ENCODE data around the gene ATP6V0A1. TPM values are rescaled to one million over a fixed set of nuclear protein-coding genes. Genes with fewer than 3 reads are reported as not detected.

ATP6V0A1 gene
- total and polyA plus RNA-seq, 7 donors, result 41.1 to 116 (median 62.7) TPM

DNA sequence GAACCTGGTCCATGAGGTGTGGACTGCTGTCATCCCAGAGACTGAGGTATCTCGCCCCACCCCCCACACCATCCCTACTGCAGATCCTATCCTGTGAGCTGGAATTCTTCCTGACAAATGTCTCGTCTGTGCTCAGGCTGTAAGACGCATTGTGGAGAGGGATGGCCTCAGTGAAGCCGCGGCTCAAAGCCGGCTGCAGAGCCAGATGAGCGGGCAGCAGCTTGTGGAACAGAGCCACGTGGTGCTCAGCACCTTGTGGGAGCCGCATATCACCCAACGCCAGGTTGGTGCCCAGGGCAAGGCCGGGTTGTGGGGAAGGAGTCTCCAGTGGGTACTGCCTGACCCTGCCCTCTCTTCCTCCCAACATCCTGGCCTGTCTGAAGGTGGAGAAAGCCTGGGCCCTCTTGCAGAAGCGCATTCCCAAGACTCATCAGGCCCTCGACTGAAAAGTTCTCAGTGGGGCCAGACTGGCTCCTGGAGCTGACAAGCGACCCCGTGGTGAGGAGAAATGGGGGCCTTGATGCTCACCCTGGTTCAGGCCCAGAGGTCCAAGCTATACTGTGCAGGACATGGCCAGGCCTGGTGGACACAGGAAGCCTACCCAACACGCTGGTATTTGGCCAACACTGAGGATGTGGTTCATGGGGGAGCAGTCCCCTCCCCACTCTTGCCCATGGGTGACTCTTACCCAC, 107.0 kb downstream of the ATP6V0A1 start:
- peaks cover 29% of the 10 kb centered on the region for H3K4me1 ChIP-seq
- ATAC-seq (no peak), DNase-seq (no peak)
- WGBS, 3 donors, result 87 to 92% (median 91%) methylated on average over 16 of the region's 16 CpGs
- peak overlapping the region; percentile 83 for H3K4me3 ChIP-seq
- intact Hi-C loops (cut with DNase I), result no loop called here
- peaks cover 2 to 45% of the 10 kb centered on the region in 2 donors for H3K36me3 ChIP-seq (ENCODE audit: insufficient read depth in 1 of 2, low read depth in 1 of 2)
- H3K27me3 ChIP-seq (ENCODE audit: insufficient read depth in 3 of 3, low read length in 2 of 3), result no peaks in the 10 kb centered on the region
- no peaks in the 10 kb centered on the region for H3K9me3 ChIP-seq
- TF ChIP-seq, protein P1, sequence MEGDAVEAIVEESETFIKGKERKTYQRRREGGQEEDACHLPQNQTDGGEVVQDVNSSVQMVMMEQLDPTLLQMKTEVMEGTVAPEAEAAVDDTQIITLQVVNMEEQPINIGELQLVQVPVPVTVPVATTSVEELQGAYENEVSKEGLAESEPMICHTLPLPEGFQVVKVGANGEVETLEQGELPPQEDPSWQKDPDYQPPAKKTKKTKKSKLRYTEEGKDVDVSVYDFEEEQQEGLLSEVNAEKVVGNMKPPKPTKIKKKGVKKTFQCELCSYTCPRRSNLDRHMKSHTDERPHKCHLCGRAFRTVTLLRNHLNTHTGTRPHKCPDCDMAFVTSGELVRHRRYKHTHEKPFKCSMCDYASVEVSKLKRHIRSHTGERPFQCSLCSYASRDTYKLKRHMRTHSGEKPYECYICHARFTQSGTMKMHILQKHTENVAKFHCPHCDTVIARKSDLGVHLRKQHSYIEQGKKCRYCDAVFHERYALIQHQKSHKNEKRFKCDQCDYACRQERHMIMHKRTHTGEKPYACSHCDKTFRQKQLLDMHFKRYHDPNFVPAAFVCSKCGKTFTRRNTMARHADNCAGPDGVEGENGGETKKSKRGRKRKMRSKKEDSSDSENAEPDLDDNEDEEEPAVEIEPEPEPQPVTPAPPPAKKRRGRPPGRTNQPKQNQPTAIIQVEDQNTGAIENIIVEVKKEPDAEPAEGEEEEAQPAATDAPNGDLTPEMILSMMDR (IDR thresholded peaks at IDR 0.05), result no peak
- peak overlapping the region; percentile 96 for H3K27ac ChIP-seq

DNA sequence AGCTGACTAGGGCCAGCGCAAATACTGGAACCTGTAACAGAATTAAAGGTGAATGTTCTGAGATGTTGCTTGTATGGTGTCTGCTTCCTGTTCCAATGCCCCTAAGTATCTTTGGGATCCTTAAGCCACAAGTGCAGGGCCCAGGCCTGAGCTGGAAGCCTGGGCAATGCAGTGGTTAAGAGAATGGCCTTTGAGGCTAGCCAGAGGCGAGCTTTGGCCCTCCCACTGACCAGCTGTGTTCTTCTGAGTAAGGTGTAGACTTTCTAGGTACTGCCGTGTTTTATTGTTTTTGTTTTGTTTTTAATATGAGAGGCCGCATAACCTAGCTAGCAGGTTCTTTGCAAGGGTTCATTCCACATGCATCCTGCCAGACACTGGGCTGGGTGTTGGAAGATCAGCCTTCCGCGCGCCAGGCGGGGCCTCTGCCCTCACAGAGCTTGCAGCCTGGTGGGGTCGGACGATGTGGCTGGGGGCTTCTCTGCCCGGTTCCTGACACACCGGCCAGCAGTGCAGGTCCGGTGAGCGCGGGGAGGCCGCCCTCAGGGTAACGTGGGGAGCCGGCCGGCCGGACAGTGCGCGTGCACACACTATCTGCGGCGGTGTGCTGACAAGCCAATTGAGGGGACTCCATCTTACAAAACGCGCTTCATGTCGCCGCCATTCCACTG, 107.7 kb downstream of the ATP6V0A1 start:
- TF ChIP-seq, protein P1 (IDR thresholded peaks at IDR 0.05), result no peak
- Histone ChIP-seq H3K27ac (peak overlapping the region; percentile 96), H3K27me3 (ENCODE audit: insufficient read depth in 3 of 3, low read length in 2 of 3) (no peaks in the 10 kb centered on the region), H3K4me1 (peaks cover 25% of the 10 kb centered on the region), H3K9me3 (no peaks in the 10 kb centered on the region), H3K4me3 (peak overlapping the region; percentile 83), H3K36me3 (ENCODE audit: insufficient read depth in 1 of 2, low read depth in 1 of 2) (peaks cover 2 to 52% of the 10 kb centered on the region in 2 donors)
- intact Hi-C loops (cut with DNase I), result no loop called here
- WGBS, 3 donors, result 20 to 27% (median 21%) methylated on average over 28 of the region's 28 CpGs
- DNase-seq (no peak), ATAC-seq (no peak)

DNA sequence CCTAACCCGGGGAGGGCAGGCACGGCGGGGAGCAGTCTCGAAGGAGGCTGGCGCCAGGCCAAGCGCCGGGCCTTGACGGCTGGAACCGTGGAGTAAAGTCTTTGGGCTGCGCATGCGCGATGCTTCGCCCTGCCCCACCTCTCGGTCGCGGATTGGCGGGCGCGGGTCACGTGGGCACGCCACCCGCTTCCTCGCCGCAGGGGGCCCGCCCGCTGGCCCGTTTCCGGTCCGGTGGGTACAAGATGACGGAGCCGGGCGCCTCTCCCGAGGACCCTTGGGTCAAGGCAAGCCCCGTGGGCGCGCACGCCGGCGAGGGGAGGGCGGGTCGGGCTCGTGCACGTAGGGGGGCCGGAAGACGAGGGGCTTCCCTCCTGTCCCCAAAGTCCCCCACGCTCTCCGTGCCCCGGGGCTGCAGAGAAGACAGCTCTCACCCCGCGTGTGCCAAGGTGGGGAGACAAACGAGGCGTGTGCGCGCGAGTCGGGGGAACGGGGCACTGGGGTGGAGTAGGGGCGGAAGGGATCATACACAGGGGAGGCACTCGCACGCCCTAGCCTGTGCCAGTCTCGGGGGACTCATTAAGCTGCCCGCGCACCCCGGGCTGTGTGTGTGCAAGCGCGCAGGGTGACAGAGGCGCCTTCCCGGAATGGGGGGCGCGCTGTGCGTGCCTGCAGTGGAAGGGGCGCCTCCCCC, 108.3 kb downstream of the ATP6V0A1 start, which contains the start of gene MLX:
Gene MLX, plus strand, starts transcription at position 218 of the 691 bp plus-strand sequence. Its CDS starts 25 bp downstream, at position 243.
- peak; percentile 84 to 89 (median 85) for ATAC-seq
- H3K9me3 ChIP-seq, result no peaks in the 10 kb centered on the region
- WGBS, 3 donors, result 0 to 1% (median 0%) methylated on average over 47 to 72 of the region's 72 CpGs
- intact Hi-C loops (cut with DNase I), result no loop called here
- DNase-seq, result peak; percentile 96 to 98
- H3K27me3 ChIP-seq (ENCODE audit: insufficient read depth in 3 of 3, low read length in 2 of 3), result no peaks in the 10 kb centered on the region
- peak within 1 kb of the TSS; percentile 83 for H3K4me3 ChIP-seq
- peaks cover 22% of the 10 kb centered on the region for H3K4me1 ChIP-seq
- peaks cover 2 to 59% of the 10 kb centered on the region in 2 donors for H3K36me3 ChIP-seq (ENCODE audit: insufficient read depth in 1 of 2, low read depth in 1 of 2)
- H3K27ac ChIP-seq, result peak within 1 kb of the TSS; percentile 96
- TF ChIP-seq, protein P1 (IDR thresholded peaks at IDR 0.05), result no peak

DNA sequence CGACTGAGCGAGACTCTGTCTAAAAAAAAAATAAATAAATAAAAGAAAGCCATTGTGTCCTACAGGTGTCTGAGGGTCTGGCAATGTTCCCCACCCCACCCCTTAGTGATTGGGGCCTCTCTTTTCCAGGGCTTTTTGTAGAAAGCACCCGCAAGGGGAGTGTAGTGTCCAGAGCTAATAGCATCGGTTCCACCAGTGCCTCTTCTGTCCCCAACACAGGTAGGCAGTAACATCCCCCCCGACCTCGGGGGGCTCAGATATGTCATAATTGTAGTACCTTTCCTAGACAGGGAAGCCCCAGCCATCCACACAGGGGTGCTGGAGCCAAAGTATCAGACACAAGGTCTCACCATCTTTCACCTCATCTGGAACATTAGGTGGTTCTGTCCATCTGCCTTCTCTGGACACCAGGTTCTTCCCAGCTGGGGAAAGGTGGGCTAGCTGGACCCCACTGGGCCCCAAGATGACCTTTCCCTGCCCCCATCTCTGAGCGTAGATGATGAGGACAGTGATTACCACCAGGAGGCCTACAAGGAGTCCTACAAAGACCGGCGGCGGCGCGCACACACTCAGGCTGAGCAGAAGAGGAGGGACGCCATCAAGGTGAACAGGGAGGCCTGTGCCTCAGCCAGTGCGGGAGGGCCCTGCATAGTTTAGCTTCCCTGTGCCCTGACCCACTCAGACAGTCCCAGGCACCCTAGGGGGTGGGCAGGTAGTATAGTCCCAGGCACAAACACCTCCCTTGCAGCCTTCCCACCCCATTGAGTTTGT, 109.8 kb downstream of the ATP6V0A1 start:
- no peaks in the 10 kb centered on the region for H3K9me3 ChIP-seq
- H3K27me3 ChIP-seq (ENCODE audit: insufficient read depth in 3 of 3, low read length in 2 of 3), result no peaks in the 10 kb centered on the region
- H3K4me3 ChIP-seq, result no peak overlapping the region
- H3K36me3 ChIP-seq (ENCODE audit: insufficient read depth in 1 of 2, low read depth in 1 of 2), result peaks cover 12 to 74% of the 10 kb centered on the region in 2 donors
- intact Hi-C loops (cut with DNase I), result no loop called here
- DNase-seq (no peak), ATAC-seq (no peak)
- peak overlapping the region; percentile 96 for H3K27ac ChIP-seq
- H3K4me1 ChIP-seq, result peaks cover 15% of the 10 kb centered on the region
- 84 to 85% (median 85%) methylated on average over 14 of the region's 14 CpGs for WGBS, 3 donors
- TF ChIP-seq, protein P1 (IDR thresholded peaks at IDR 0.05), result no peak

All from psoas muscle (tissue), 8 donors.